H1 (cell line): ENCODE results near the gene PGM2. TPM values are rescaled to one million over a fixed set of nuclear protein-coding genes. Genes with fewer than 3 reads are reported as not detected.

Source experiments
- CTCF ChIA-PET: fragments of 300-600 bp; sonication (Branson Sonifier 250); formaldehyde crosslinking; loops from one replicate; lab custom pipeline; 2021; ENCODE audit not compliant: partially characterized antibody; lab: Charles Lee
- POLR2A ChIA-PET: fragments of 300-600 bp; sonication (Branson Sonifier 250); formaldehyde crosslinking; loops from one replicate; lab custom pipeline; 2021; ENCODE audit warnings: inconsistent platforms; ENCODE audit not compliant: partially characterized antibody; lab: Charles Lee
- DNase-seq, 2 experiments: peaks; one replicate each; pipeline versions ENCODE4 v3.0.0 to v3.0.0-alpha.2; 2010 to 2022; ENCODE audit warnings: low spot score in 2 of 2, low read depth in 1 of 2, mixed read lengths in 1 of 2
- FAIRE-seq: peaks from 2 replicates; lab custom pipeline; 2011; peaks lifted over from hg19 to GRCh38; lab: Jason Lieb, UNC
- H2AFZ ChIP-seq: 2 replicates; pipeline ENCODE4 v1.8.1; 2012; ENCODE audit warnings: low read length, inconsistent platforms
- H2AK5ac ChIP-seq: 2 replicates; pipeline ENCODE4 v1.6.1; 2013; ENCODE audit warnings: low read depth, low read length
- H2BK120ac ChIP-seq: replicated peaks from 2 replicates; pipeline ENCODE3; 2013; ENCODE audit warnings: low read depth, low read length, inconsistent platforms
- H2BK12ac ChIP-seq: 2 replicates; pipeline ENCODE4 v1.6.1; 2013; ENCODE audit warnings: low read depth, low read length
- H2BK15ac ChIP-seq: 2 replicates; pipeline ENCODE4 v1.6.1; 2013; ENCODE audit warnings: low read length
- H2BK20ac ChIP-seq: 2 replicates; pipeline ENCODE4 v1.6.1; 2013; ENCODE audit warnings: low read length
- H2BK5ac ChIP-seq: 2 replicates; pipeline ENCODE4 v1.6.1; 2013; ENCODE audit warnings: low read depth, low read length
- H3K14ac ChIP-seq: 2 replicates; pipeline ENCODE4 v1.6.1; 2013; ENCODE audit warnings: inconsistent platforms; ENCODE audit not compliant: insufficient read length
- H3K18ac ChIP-seq: 2 replicates; pipeline ENCODE4 v1.6.1; 2013; ENCODE audit warnings: low read length; ENCODE audit errors: extremely low read depth
- H3K23ac ChIP-seq: 2 replicates; pipeline ENCODE4 v1.6.1; 2013; ENCODE audit warnings: inconsistent platforms; ENCODE audit not compliant: insufficient read length
- H3K23me2 ChIP-seq: 2 replicates; pipeline ENCODE4 v1.6.1; 2013; ENCODE audit warnings: low read depth, low read length
- H3K27ac ChIP-seq: 2 replicates; pipeline ENCODE4 v1.6.1; 2011; ENCODE audit warnings: low read depth, low read length, inconsistent platforms
- H3K27me3 ChIP-seq, 4 experiments: replicated peaks in 1 of 4; 1 replicate in 1 of 4; 2 replicates in 3 of 4; pipeline versions ENCODE4 v1.6.1 to v1.8.1; 2011 to 2013; ENCODE audit warnings: low read length in 3 of 4, mild to moderate bottlenecking in 3 of 4, inconsistent platforms in 2 of 4, mixed read lengths in 2 of 4, moderate library complexity in 1 of 4; ENCODE audit not compliant: control insufficient read depth in 3 of 4, insufficient read depth in 3 of 4; ENCODE audit errors: extremely low read depth in 1 of 4
- H3K36me3 ChIP-seq, 4 experiments: 2 replicates each; pipeline versions ENCODE4 v1.6.1 to v1.8.1; 2011 to 2013; ENCODE audit warnings: mild to moderate bottlenecking in 4 of 4, low read length in 3 of 4, moderate library complexity in 2 of 4, control low read depth in 1 of 4, inconsistent platforms in 1 of 4; ENCODE audit not compliant: insufficient read depth in 4 of 4, control insufficient read depth in 2 of 4
- H3K4ac ChIP-seq: replicated peaks from 2 replicates; pipeline ENCODE3; 2013; ENCODE audit warnings: low read length, low read depth, mixed read lengths, inconsistent platforms; ENCODE audit not compliant: insufficient read length
- H3K4me1 ChIP-seq, 4 experiments: replicated peaks in 1 of 4; 1 replicate in 1 of 4; 2 replicates in 3 of 4; pipeline versions ENCODE4 v1.6.1 to v1.8.1; 2011 to 2013; ENCODE audit warnings: low read length in 3 of 4, inconsistent platforms in 2 of 4, mixed read lengths in 1 of 4; ENCODE audit not compliant: insufficient read depth in 4 of 4, control insufficient read depth in 3 of 4
- H3K4me2 ChIP-seq, 2 experiments: 2 replicates each; pipeline versions ENCODE4 v1.6.1 to v1.8.1; 2011 to 2013; ENCODE audit warnings: low read depth in 2 of 2, low read length in 2 of 2, control low read depth in 1 of 2, inconsistent platforms in 1 of 2, mild to moderate bottlenecking in 1 of 2; ENCODE audit not compliant: insufficient read depth in 1 of 2
- H3K4me3 ChIP-seq, 4 experiments: fragments of 200-600, 300-600 bp in 1 of 4; sonication (generic), shearing (Covaris generic), sonication (Bioruptor Twin) in 1 of 4; 2 replicates each; pipeline versions ENCODE4 v1.5.1 to v1.8.1; 2011 to 2016; ENCODE audit warnings: low read length in 4 of 4, low read depth in 3 of 4, control low read depth in 2 of 4, inconsistent platforms in 2 of 4, mild to moderate bottlenecking in 2 of 4, mixed read lengths in 1 of 4, moderate library complexity in 1 of 4; ENCODE audit not compliant: insufficient read depth in 2 of 4; ENCODE audit errors: extremely low read depth in 1 of 4
- H3K56ac ChIP-seq: replicated peaks from 2 replicates; pipeline ENCODE3; 2013; ENCODE audit warnings: low read depth, mild to moderate bottlenecking, mixed read lengths, low read length, inconsistent platforms; ENCODE audit not compliant: insufficient read length
- H3K79me1 ChIP-seq: 2 replicates; pipeline ENCODE4 v1.6.1; 2013; ENCODE audit warnings: low read depth, low read length, control low read depth
- H3K79me2 ChIP-seq, 2 experiments: 2 replicates each; pipeline versions ENCODE4 v1.6.1 to v1.8.1; 2012 to 2013; ENCODE audit warnings: low read length in 2 of 2, mild to moderate bottlenecking in 2 of 2, inconsistent platforms in 1 of 2; ENCODE audit not compliant: insufficient read depth in 2 of 2, control insufficient read depth in 1 of 2
- H3K9ac ChIP-seq, 4 experiments: replicated peaks in 1 of 4; 1 replicate in 1 of 4; 2 replicates in 3 of 4; pipeline versions ENCODE4 v1.6.1 to v1.8.1; 2011 to 2013; ENCODE audit warnings: low read depth in 3 of 4, low read length in 3 of 4, control low read depth in 2 of 4, mild to moderate bottlenecking in 2 of 4, moderate library complexity in 2 of 4, inconsistent platforms in 1 of 4; ENCODE audit errors: extremely low read depth in 1 of 4
- H3K9me3 ChIP-seq, 2 experiments: 2 replicates each; pipeline versions ENCODE4 v1.6.1 to v1.8.1; 2012 to 2013; ENCODE audit warnings: mild to moderate bottlenecking in 2 of 2, moderate library complexity in 2 of 2, control low read depth in 1 of 2, inconsistent platforms in 1 of 2, low read depth in 1 of 2, low read length in 1 of 2, mixed read lengths in 1 of 2; ENCODE audit not compliant: insufficient read depth in 2 of 2
- H4K20me1 ChIP-seq, 2 experiments: replicated peaks in 1 of 2; 2 replicates each; pipeline versions ENCODE3 to v1.8.1; 2011 to 2013; ENCODE audit warnings: inconsistent platforms in 2 of 2, low read length in 2 of 2, mild to moderate bottlenecking in 1 of 2; ENCODE audit not compliant: insufficient read depth in 2 of 2, control insufficient read depth in 1 of 2
- H4K5ac ChIP-seq: 2 replicates; pipeline ENCODE4 v1.6.1; 2013; ENCODE audit warnings: low read length, low read depth, mixed read lengths, inconsistent platforms; ENCODE audit not compliant: insufficient read length
- H4K8ac ChIP-seq: 2 replicates; pipeline ENCODE4 v1.8.0; 2013; ENCODE audit warnings: mild to moderate bottlenecking, moderate library complexity, low read length, inconsistent platforms; ENCODE audit not compliant: insufficient read depth; ENCODE audit errors: extremely low read depth
- H4K91ac ChIP-seq: replicated peaks from 2 replicates; pipeline ENCODE3; 2013; ENCODE audit warnings: low read length, mixed read lengths, inconsistent platforms; ENCODE audit not compliant: insufficient read length
- CHD1 ChIP-seq: IDR thresholded peaks from 2 replicates; pipeline ENCODE4 v1.6.1; 2012; ENCODE audit warnings: low read depth, low read length, improper control_type of control experiment
- RBBP5 ChIP-seq: IDR thresholded peaks from 2 replicates; pipeline ENCODE4 v1.7.1; 2012; ENCODE audit warnings: low read depth, mild to moderate bottlenecking, inconsistent platforms, low read length, moderate library complexity, borderline replicate concordance
- SUZ12 ChIP-seq: fragments of 200-600 bp; sonication (generic); IDR thresholded peaks from 2 replicates; pipeline ENCODE4 v1.6.1; 2012; ENCODE audit warnings: mild to moderate bottlenecking, inconsistent platforms, low read length, moderate library complexity, mixed read lengths
- WGBS, 2 experiments: shearing (Covaris generic) in 1 of 2; methylation state at CpG; one replicate each; pipeline versions ENCODE4 v1.1.6 to v1.1.7; 2013 to 2015; ENCODE audit warnings: low lambda C conversion rate in 2 of 2, mixed read lengths in 2 of 2, inconsistent platforms in 1 of 2, low coverage in 1 of 2, missing lambda C conversion rate in 1 of 2; ENCODE audit not compliant: insufficient replicate concordance in 2 of 2, insufficient coverage in 1 of 2, insufficient read length in 1 of 2; ENCODE audit errors: extremely low coverage in 1 of 2, missing lambda C conversion rate in 1 of 2; 5-methylcytosine and 5-hydroxymethylcytosine counted together
- polyA plus RNA-seq, 7 experiments: library from polyadenylated mRNA; depleted of rRNA in 3 of 7; stranded (reverse) in 5 of 7; unstranded in 2 of 7; fragments of >200 nt in 5 of 7; fragments of 200-250 nt in 2 of 7; gene quantifications; 1 replicate in 5 of 7; 2 replicates in 1 of 7; 4 replicates in 1 of 7; pipeline versions ENCODE4 v1.2.1 to v1.2.3, GENCODE V29; 2011 to 2013; ENCODE audit warnings: missing spikeins in 2 of 7, mixed read lengths in 2 of 7
- total RNA-seq: library from RNA; stranded (reverse); fragmentation: NEBNext Ultra II Directional; extraction: Animal tissue kit (Norgen Biotek cat#: 25700); gene quantifications from 2 replicates; pipeline ENCODE4 v1.2.1, GENCODE V29; 2021

Gene PGM2
- total and polyA plus RNA-seq, 2 of the 8 experiments (the other 6 are each of a cell fraction or from before 2014, with no cell fraction given) = 7.7 to 38.0 TPM

- H2BK15ac ChIP-seq = no peak overlapping the region
- H3K79me2 ChIP-seq = no peaks in the 10 kb centered on the region
- no peak overlapping the region; the same call in 1 of the 2 replicates for H2BK12ac ChIP-seq
- FAIRE-seq (no peak), DNase-seq (no peak)
- H2AK5ac ChIP-seq = no peak overlapping the region
- H3K23me2 ChIP-seq = peaks cover 14% of the 10 kb centered on the region; the same call in 1 of the 2 replicates
- peak overlapping the region in 3 of 4 experiments; percentile 29 to 60 (median 59); a peak in 5 of 7 replicates for H3K9ac ChIP-seq
- peak overlapping the region; percentile 90 to 94 for H3K4me2 ChIP-seq
- H4K20me1 ChIP-seq = peaks cover 1 to 10% of the 10 kb centered on the region in 2 experiments
- H3K56ac ChIP-seq = no peak overlapping the region
- TF ChIP-seq RBBP5 = no peak
- 0 out of 2 replicates have a peak, but pooled peaks have one; percentile 61 for TF ChIP-seq CHD1
- TF ChIP-seq SUZ12 = peak; percentile 53; the same call in 1 of the 2 replicates
- no peaks in the 10 kb centered on the region for H3K9me3 ChIP-seq
- H2AFZ ChIP-seq = peak overlapping the region; percentile 57; the same call in 1 of the 2 replicates
- peaks cover 0 to 12% (median 8%) of the 10 kb centered on the region in 4 experiments; a peak in 5 of 8 replicates for H3K36me3 ChIP-seq
- H3K23ac ChIP-seq = no peak overlapping the region
- CTCF ChIA-PET = interaction anchor here (1.4 to 2.7 kb wide), 2 partner anchors 9 to 26 kb away, joined by 3 to 10 read pairs; no protein-coding TSS in a partner anchor
- 6% methylated on average over 38 of the region's 38 CpGs; no CpG with 5 or more reads in 1 of the 2 experiments for WGBS, 2 experiments
- no peak overlapping the region for H2BK120ac ChIP-seq
- no peak overlapping the region for H3K4ac ChIP-seq
- peak overlapping the region; percentile 81 for H4K8ac ChIP-seq
- H2BK5ac ChIP-seq = no peak overlapping the region
- no peak overlapping the region for H2BK20ac ChIP-seq
- H3K4me3 ChIP-seq = peak overlapping the region; percentile 66 to 77 (median 72)
- H3K14ac ChIP-seq = no peak overlapping the region
- POLR2A ChIA-PET = interaction anchor here (0.7 to 1.9 kb wide), 4 partner anchors 13 to 76 kb away, joined by 3 to 4 read pairs (median 4); no protein-coding TSS in a partner anchor
- no peak overlapping the region for H4K91ac ChIP-seq
- no peak overlapping the region for H4K5ac ChIP-seq
- no peaks in the 10 kb centered on the region for H3K79me1 ChIP-seq
- H3K4me1 ChIP-seq = peaks cover 0 to 5% (median 4%) of the 10 kb centered on the region in 4 experiments; a peak in 4 of 7 replicates
- H3K27me3 ChIP-seq = peaks cover 0 to 15% (median 7%) of the 10 kb centered on the region in 4 experiments; a peak in 5 of 7 replicates
- no peak overlapping the region for H3K27ac ChIP-seq
- 0 out of 2 replicates have a peak overlapping the region, but pooled peaks have one; percentile 9 for H3K18ac ChIP-seq
These were observed 672 bp downstream of the PGM2 start for GRCh38 chr4:37827030-37827685.
